ENCODE results near the gene RCCD1. TPM values are rescaled to one million over a fixed set of nuclear protein-coding genes. Genes with fewer than 3 reads are reported as not detected.
A peak's percentile ranks its signal among the peaks of the same experiment; 100 is the strongest.

RCCD1 gene
- total RNA-seq, 1 experiment from 2014 or later = 22.8 TPM

DNA sequence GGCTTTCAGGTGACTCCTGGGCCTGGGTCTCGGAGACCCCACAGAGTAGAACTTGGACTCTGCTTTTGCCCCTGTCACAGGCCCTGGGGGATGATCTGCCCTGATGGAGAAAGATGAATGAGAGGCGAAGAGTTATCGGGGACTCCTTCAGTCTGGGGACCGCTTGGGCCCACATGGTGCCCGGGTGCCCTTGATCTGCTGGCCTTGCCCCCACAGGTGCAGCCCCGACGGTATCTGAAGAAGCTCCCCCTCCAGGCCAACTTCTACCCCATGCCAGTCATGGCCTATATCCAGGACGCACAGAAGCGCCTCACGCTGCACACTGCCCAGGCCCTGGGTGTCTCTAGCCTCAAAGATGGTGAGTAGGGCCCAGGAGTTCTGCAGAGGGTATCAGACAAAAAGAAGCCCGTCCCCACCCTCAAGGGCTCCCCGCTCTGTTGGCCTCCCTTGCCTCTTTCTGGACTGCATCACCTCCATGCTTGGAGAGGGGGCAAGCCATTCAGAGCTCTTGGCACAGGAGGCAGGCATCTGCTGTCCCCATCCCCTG is 41.2 kb upstream of the RCCD1 start:
- Histone ChIP-seq H3K4me1 (ENCODE audit: insufficient read depth, low read length) (no peaks in the 10 kb centered on the region), H4K20me1 (ENCODE audit: control insufficient read depth, insufficient read depth, insufficient read length) (no peaks in the 10 kb centered on the region), H3K18ac (ENCODE audit: insufficient read length, low read depth, low read length) (no peak overlapping the region), H3K14ac (ENCODE audit: insufficient read depth, low read length) (no peak overlapping the region), H3K23ac (ENCODE audit: insufficient read length, low read depth, low read length) (no peak overlapping the region), H3K4ac (ENCODE audit: low read depth, low read length) (no peak overlapping the region), H3K79me1 (ENCODE audit: insufficient read depth, low read depth, low read length, poor library complexity, severe bottlenecking) (no peaks in the 10 kb centered on the region), H2BK5ac (ENCODE audit: insufficient read length, low read length) (no peak overlapping the region), H3K23me2 (ENCODE audit: insufficient read length, low read depth, low read length, poor library complexity, severe bottlenecking) (no peaks in the 10 kb centered on the region), H3K4me2 (ENCODE audit: insufficient read depth, insufficient read length, low read length) (no peak overlapping the region), H4K91ac (ENCODE audit: insufficient read length, low read depth, low read length) (no peak overlapping the region), H3K27ac (ENCODE audit: insufficient read length, low read depth, low read length) (no peak overlapping the region), H4K5ac (ENCODE audit: insufficient read length, low read depth, low read length) (no peak overlapping the region), H3K9ac (ENCODE audit: extremely low read depth, insufficient read length, low read length) (no peak overlapping the region), H4K8ac (replicated peaks; ENCODE audit: insufficient read length, low read depth, low read length) (no peak overlapping the region), H3K56ac (ENCODE audit: insufficient read length, low read depth, low read length) (no peak overlapping the region), H3K79me2 (ENCODE audit: insufficient read depth, low read length) (no peaks in the 10 kb centered on the region), H2AFZ (ENCODE audit: low read length) (no peak overlapping the region), H2AK5ac (ENCODE audit: insufficient read length, low read length) (no peak overlapping the region), H3K9me3 (ENCODE audit: control insufficient read depth, low read depth, low read length) (no peaks in the 10 kb centered on the region), H2BK12ac (ENCODE audit: insufficient read length, low read depth, low read length) (no peak overlapping the region), H2BK120ac (ENCODE audit: low read depth, low read length, poor library complexity, severe bottlenecking) (no peak overlapping the region), H3T11ph (ENCODE audit: low read length) (no peak overlapping the region), H3K27me3 (ENCODE audit: insufficient read depth, low read length) (no peaks in the 10 kb centered on the region), H2BK15ac (ENCODE audit: low read depth, low read length) (no peak overlapping the region), H2BK20ac (ENCODE audit: low read depth, low read length, poor library complexity, severe bottlenecking) (no peak overlapping the region)
- WGBS (ENCODE audit: extremely low coverage, insufficient read length, low lambda C conversion rate) = no CpG with 5 or more reads among the region's 12 CpGs
- H3K36me3 Mint-ChIP-seq (ENCODE audit: insufficient read depth in 1 of 3, low read depth in 3 of 3) = peaks cover 2 to 50% (median 10%) of the 10 kb centered on the region in 3 experiments; a peak in 5 of 7 replicates
- peaks cover 3 to 8% of the 10 kb centered on the region in 2 experiments; a peak in 2 of 4 replicates for H3K4me1 Mint-ChIP-seq
- no peak overlapping the region for H3K4me3 Mint-ChIP-seq
- TF ChIP-seq, protein P1, sequence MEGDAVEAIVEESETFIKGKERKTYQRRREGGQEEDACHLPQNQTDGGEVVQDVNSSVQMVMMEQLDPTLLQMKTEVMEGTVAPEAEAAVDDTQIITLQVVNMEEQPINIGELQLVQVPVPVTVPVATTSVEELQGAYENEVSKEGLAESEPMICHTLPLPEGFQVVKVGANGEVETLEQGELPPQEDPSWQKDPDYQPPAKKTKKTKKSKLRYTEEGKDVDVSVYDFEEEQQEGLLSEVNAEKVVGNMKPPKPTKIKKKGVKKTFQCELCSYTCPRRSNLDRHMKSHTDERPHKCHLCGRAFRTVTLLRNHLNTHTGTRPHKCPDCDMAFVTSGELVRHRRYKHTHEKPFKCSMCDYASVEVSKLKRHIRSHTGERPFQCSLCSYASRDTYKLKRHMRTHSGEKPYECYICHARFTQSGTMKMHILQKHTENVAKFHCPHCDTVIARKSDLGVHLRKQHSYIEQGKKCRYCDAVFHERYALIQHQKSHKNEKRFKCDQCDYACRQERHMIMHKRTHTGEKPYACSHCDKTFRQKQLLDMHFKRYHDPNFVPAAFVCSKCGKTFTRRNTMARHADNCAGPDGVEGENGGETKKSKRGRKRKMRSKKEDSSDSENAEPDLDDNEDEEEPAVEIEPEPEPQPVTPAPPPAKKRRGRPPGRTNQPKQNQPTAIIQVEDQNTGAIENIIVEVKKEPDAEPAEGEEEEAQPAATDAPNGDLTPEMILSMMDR (conservative IDR thresholded peaks at IDR 0.05) = no peak
- H3K27ac Mint-ChIP-seq = peak overlapping the region in 1 of 3 experiments; percentile 11; a peak in 1 of 7 replicates
- H3K27me3 Mint-ChIP-seq (ENCODE audit: low read depth) = no peaks in the 10 kb centered on the region
- no peak for DNase-seq
- H3K9me3 Mint-ChIP-seq = no peaks in the 10 kb centered on the region

Data from H9 (cell line).